NCI-H526 (cell line): ENCODE measurements around the gene CTNNA3.
"Not testable (repeated sequence)": the region's sequence is repeated elsewhere in the genome, so short reads cannot be mapped to it uniquely, and the experiment has no call there.

Experiments used
- DNase-seq, 2 experiments: peaks; one replicate each; lab custom pipeline; 2025; lab: John Stamatoyannopoulos, UW

The CTNNA3 gene

DNA sequence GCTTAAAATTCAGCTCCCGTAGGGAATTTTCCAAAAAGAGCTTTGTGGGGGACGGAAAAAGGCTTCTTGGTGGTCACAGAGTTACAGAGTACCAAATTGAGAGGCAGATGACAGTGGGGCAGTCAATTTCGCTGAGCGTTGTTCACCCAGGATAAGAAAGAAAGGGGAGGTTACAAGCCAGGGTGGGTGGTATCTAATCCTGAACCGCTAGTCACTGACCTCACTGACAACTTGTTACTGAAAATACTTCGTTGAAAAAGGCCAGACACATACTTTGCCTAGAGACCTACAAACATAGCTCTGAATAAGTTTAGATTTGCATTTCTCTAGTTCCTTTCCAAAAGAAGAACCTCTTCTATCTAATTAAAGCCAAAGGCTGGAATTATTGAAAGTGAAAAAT is at the start of gene CTNNA3:
Gene CTNNA3, minus strand, starts transcription at position 167 of the 400 bp plus-strand sequence.
- DNase-seq, result no peak

DNA sequence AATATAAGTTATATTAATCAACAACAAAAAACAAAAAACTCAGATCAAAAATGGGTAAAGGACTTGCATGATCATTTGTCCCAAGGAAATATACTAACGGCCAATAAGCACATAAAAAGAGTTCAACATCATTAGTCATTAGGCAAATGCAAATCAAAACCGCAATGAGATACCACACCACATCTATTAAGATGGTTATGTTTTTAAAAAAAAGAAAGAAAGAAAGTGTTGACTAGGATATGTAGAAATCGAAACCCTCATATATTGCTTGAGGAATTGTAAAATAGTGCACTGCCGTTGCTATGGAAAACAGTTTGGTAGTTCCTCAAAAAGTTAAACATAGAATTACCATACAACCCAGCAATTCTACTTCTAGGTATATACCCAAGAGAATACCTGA is 39.4 kb upstream of the CTNNA3 start:
- DNase-seq, result no peak

DNA sequence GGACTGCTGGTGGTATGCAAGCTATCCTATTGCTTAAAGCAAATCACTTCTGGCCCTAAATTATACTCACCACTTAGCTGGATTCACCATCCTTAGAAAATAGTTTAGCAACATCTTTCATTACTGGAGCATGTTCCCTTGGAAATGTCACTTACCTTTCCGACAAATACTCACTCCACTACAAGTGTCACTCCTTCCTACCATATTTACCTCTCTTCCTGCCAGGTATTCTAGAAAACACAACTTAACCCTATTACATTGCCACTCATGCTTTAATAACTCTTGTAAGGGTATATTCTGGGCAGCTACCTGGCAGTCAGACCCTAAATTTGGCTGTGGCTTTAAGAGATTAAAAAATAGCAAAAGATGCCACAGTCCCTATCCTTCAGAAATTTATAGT is 37.5 kb upstream of the CTNNA3 start:
- no peak for DNase-seq

DNA sequence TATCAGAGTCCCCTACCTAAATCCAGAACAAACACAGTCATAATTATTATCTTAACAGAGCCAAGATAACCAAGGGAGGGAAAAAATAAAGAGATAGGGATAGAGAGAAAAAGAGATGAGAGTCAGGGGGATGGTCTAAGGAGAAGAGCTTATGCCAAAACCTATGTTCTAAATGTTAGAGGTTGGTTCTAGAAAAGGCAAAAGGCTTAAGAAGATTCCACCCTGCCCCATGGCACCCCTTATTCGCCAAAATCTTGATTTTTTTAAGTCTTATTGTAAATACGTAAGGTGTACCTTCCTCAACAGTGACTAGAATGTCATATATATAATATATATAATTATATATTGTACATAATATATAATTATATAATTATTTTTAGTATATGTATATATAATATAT is 29.6 kb upstream of the CTNNA3 start:
- DNase-seq, result no peak

DNA sequence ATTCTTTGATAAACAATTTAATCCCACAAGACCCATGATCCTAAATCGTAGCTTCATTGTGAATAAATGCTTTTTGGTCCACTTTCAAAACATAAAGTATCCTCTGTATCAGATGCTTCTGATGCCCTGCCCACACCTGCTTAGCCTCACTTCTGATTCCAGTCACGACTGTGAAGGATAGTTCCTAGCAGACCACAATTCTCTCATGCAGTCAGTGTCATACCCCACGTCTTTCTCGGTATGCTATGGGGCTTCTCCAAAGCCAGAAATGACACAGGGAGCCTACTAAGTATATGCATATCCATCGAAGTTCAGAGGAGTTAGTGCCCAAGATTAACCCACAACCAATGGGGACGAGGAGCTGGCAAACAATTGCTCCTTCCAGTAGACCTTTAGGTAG is 27.6 kb upstream of the CTNNA3 start:
- no peak for DNase-seq

DNA sequence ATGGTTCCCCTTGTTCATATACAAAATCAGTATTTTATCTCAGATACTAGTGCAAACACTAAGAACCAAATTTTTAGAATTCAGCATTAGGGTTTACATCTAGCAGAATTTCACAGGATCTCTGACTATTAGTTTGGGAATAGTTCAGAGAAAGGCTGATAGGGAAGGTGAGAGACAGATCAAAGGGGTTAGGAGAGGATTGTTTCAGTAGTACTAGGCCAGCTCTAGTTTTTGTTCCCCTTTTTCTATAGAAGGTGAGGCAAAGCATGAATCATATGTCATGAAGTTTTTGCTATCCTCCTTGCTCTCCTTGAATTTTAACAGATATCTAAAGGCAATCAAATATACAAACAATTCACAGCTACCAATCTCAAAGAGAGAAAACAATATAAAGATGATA is 26.1 kb upstream of the CTNNA3 start:
- no peak for DNase-seq

DNA sequence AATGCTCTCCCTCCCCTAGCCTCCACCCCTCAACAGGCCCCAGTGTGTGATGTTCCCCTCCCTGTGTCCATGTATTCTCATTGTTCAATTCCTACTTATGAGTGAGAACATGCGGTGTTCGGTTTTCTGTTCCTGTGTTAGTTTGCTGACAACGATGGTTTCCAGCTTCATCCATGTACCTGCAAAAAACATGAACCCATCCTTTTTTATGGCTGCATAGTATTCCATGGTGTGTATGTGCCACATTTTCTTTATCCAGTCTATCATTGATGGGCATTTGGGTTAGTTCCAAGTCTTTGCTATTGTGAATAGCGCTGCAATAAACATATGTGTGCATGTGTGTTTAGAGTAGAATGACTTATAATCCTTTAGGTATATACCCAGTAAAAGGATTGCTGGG is 20.5 kb upstream of the CTNNA3 start:
- not testable (repeated sequence) for DNase-seq

DNA sequence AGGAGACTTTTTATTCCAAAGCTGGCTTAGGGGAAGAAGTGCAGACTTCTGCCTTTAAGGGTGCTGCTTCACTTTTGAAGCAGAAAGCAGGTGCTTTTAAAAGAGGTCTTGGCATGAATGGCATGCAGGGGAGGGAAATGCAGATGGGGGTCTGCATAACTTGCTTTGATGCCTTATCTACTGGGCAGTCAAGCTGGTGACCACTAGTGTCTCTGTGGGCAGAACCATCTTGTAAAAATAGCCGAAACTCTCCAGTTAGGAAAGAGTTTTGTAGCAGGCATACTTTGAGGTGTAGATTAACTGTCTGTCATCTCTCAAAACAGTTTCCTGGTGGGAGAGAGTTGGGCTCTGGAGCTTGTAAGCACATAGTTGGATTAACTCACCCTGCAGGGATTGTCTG is 9.9 kb upstream of the CTNNA3 start:
- DNase-seq, result no peak

DNA sequence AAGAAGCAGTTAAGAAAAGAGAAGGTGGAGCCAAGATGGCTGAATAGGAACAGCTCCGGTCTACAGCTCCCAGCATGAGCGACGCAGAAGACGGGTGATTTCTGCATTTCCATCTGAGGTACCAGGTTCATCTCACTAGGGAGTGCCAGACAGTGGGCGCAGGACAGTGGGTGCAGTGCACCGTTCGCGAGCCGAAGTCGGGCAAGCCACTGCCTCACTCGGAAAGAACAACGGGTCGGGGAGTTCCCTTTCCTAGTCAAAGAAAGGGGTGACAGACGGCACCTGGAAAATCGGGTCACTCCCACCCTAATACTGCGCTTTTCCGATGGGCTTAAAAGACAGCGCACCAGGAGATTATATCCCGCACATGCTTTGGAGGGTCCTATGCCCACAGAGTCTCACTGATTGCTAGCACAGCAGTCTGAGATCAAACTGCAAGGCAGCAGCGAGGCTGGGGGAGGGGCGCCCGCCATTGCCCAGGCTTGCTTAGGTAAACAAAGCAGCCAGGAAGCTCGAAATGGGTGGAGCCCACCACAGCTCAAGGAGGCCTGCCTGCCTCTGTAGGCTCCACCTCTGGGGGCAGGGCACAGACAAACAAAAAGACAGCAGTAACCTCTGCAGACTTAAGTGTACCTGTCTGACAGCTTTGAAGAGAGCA is 3.7 kb upstream of the CTNNA3 start:
- not testable (repeated sequence) for DNase-seq

DNA sequence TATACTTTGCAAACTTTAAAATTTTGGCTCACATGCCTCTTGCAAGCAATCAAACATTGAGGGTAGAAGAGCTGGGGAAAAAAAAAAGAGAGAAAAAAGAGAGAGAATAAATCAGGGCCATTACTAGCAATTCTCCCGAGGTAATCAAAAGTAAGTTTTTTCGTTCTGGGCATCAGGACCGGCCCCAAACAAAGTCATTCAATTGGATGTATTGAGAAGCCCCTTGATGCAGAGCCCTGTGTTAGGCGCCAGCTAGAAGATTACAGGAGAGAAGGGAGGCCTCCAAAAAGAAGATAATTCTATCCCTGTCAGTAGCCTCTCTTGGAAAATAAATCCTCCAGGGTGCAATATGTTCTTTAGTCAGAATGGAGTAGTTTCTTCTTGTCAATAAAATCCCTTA is 2.2 kb upstream of the CTNNA3 start:
- no peak for DNase-seq

DNA sequence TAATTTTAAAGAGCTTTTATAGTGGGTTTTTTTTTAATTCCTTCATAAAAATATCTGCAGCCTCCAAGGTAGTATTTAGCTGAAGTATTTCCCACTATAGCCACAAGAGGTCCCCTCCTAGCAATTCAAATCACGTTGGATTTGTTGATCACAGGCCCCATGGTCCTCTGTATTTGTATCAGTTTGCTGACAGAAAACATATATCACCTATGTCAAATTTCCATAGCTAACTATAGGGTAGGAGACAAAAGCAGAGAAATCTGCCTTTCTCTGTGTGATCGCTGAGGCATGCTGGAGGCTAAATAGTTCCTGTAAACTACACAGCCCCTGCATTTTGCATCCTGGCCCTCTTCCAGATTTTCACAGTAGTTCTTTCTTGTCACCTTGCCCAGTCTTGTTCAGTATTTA is 1.7 kb upstream of the CTNNA3 start:
- peak in 1 of 2 experiments; percentile 51 for DNase-seq

DNA sequence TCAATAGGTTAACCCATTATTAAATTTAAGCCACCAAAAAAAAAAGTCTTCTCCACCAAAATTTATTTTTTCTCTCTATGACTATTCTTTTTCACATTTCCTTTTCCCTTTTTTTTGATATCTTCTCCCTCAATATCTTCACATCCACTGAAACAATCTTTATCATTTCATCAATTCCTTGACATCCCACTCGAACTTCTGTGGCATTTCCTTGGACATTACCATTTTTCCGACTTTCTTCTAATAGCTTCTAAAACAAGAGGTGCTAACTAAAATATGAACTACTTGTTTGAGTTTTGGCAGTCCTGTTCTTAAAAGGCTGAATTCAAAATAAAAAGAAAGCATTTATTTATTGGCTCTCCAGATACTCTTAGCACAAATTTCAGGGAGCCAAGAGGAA is 684 bp upstream of the CTNNA3 start:
- no peak for DNase-seq

DNA sequence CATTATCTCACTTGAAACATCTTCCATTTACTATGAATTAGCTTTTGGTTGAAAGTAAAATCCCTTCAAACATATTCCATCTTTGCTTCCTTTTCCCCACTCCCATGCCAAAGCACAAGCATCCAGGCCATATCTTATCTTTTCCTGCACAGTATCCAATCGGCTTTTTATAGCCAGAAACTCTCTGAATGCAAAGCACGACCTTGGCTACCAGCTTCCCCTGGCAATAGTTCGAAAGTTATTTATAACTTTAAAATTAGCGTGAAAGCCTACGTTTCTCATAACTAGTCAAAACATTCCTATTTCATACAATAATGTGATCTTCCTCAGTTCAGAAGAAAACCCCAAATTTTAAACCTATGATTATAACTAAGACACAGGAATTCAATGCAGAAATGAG is 440 bp downstream of the CTNNA3 start:
- DNase-seq, result no peak

DNA sequence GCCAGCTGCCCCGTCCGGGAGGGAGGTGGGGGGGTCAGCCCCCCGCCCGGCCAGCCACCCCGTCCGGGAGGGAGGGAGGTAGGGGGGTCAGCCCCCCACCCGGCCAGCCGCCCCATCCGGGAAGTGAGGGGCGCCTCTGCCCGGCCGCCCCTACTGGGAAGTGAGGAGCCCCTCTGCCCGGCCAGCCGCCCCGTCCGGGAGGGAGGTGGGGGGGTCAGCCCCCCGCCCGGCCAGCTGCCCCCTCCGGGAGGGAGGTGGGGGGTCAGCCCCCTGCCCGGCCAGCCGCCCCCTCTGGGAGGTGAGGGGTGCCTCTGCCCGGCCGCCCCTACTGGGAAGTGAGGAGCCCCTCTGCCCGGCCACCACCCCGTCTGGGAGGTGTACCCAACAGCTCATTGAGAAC is 4.1 kb downstream of the CTNNA3 start:
- DNase-seq, result not testable (repeated sequence)

DNA sequence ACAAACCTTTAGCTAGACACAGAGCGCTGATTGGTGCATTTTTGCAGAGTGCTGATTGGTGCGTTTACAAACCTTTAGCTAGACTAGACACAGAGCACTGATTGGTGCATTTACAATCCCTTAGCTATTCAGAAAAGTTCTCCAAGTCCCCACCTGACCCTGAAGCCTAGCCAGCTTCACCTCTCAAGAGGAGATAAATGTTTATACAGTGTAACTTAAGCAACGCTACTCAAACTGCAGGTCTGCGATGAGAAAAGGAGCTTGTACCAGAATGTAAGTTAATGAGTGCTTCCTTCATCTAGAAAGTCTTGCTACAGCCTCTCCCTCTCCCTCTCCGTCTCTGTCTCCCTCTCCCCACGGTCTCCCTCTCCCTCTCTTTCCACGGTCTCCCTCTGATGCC is 5.5 kb downstream of the CTNNA3 start:
- not testable (repeated sequence) for DNase-seq

DNA sequence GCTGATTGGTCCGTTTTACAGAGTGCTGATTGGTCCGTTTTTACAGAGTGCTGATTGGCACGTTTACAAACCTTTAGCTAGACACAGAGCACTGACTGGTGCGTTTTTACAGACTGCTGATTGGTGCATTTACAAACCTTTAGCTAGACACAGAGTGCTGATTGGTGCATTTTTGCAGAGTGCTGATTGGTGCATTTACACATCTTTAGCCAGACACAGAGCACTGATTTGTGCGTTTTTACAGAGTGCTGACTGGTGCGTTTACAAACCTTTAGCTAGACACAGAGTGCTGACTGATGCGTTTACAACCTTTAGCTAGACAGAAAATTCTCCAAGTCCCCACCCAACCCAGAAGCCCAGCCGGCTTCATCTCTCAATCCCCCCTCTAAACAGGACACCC is 11.9 kb downstream of the CTNNA3 start:
- DNase-seq, result not testable (repeated sequence)

DNA sequence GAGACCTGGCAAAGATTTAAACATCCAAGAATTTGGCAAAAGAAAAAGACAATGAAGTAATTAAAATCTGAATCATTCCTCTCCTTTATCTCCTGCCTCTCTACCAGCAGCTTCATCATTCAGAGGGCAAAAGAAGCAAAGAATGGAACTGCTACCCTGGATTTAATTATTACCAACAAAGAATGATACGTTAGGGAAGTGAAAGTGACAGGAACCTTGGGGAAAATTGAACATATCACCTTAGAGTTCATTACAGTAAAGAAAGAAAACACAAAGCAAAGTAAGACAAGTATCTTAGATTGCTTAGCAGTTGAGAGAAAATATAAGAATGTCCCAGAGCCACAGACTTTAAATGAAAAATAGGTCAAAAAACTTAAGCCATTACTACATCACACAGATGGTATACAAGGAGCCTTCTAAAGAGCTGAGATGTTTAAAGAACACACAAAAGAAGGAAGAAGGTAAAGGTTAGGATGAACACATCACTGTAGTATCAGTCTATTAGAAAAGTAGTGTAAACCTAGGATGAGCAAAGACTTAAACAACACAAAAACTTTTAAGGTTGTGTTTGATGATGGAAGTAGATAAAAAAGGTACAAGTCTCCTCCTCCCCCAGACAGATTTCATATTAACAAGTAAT is 17.5 kb downstream of the CTNNA3 start:
- no peak for DNase-seq

DNA sequence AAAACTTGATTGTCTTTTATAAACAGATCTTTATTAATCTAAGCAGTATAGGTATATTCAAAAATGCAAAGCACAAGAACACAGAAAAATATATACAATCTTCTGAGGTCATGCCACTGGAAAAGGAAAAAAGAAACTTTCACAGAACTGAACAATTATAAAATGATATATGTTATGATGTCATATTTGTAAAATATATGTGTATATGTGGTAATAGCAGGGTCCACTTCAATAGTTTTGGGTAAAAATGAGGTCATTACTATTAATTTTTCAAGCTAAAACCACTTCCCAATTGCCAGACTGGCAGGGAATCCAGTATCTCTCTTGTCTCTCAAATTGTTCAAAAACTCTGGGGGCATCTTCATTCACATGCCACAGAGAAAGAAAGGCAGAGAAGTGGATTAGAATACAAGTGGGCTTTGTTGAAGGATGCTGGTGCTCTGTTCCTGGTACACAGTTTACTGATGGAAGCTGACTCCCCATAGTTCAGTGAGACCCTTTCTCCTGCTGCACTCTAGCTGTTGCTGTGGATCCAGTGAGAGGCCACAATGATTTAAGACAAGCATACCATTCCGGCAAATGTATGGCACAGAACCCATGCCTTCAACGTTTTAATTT is 19.7 kb downstream of the CTNNA3 start:
- DNase-seq, result no peak

DNA sequence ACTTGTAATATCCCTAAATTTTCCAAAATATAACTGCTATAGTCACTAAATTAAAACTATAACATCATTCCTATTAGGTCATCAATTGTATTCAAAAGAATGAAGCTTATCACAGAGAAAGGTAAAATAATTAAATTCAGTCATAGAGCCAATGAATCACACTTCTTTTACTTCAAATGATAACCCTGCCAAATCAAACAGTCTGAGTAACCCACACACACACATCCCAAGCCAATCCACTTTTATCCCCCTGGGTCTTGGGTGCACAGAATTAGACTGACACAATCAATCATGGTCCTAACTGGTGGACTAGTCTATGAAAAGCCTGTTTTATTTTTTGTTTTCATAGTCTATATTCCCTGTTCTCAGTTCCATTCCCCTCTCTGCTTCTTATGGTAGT is 25.6 kb downstream of the CTNNA3 start:
- DNase-seq, result no peak

DNA sequence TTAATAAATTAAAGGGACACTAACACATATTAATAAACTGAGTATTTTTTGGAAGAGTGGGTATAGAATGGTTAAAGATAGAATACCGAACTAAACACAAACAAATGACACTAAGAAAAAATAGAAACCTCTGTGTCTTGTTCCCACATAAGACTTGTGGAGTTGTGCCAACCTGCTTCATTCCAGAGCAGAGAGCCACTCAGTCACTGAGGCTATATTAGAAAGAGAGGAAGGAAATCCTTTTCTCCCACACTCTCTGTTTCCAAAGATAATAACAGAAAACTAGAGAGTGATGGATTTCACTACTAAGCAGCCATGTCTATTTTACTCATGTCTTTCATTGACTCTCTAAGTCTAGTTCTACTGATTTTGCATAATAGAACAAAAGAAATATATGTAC is 26.0 kb downstream of the CTNNA3 start:
- no peak for DNase-seq

DNA sequence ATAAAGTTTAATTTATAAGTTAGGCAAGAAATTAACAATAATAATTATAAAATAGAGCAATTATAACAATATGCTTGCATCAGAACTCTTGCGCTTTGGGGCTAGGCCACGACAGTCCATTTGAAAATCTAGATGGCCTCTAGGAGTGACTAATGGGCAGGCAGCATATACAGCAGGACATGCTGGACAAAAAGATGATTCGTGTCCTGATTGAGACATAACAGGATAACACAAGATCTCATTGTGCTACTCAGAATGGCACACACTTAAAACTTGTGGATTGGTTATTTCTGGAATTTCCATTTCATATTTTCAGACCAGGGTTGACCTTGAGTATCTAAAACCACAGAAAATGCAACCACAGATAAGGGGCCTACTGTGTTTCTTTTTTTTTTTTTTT is 27.5 kb downstream of the CTNNA3 start:
- no peak for DNase-seq

DNA sequence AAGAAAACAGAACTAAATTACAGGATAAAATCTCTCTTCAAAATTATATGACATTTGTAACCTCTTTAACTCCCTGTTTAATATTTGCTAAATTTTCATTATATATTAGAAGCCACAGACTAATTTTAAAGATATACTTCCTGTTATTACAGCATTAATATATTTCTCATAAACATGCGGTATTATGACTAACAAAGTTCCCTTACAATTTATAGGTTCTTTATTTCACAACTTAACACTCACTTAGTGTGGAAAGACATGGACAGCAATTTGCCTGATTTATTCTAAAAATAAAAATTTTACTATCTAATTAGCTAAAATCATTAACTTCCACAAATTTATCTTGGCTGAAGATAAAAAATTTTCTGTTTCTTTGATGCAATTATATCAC is 29.0 kb downstream of the CTNNA3 start:
- DNase-seq, result no peak

DNA sequence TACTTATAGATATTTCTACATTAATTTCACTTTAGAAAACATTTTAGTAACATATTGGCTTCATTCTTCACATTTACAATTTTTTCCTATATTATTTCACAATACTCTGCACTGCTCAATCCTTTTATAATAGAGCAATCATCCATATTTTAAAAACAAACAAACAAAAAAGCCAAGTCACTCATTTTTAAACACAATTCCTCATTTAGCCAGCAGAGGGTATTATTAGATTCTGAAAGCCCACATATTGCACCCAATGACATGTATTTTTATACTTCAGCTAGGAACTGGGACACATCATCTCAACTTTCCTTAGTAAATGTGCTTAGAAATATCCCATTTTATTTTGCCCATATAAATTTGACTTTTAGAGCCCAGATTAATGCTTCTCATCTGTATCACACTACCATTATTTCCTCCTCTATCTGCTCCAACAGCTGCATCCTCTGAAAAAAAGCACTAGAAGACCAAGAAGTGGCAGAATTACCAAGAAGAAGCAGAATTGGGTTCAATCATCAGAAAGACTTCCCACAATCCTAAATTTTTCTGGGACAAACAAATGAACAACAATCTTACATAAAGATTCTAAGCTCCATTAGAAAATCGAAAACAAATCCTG is 29.5 kb downstream of the CTNNA3 start:
- DNase-seq, result peak in 1 of 2 experiments; percentile 4
